HT1080 (cell line): ENCODE data around the gene CHST15. TPM values are rescaled to one million over a fixed set of nuclear protein-coding genes. Genes with fewer than 3 reads are reported as not detected.

Experiments
- DNase-seq: peaks from one replicate; pipeline ENCODE4 v3.0.0-alpha.2; 2015; ENCODE audit warnings: low read depth
- total RNA-seq: library from RNA; depleted of rRNA; stranded (reverse); fragments of >200 nt; shearing (Covaris generic); gene quantifications from 2 replicates; pipeline ENCODE4 v1.2.3, GENCODE V29; 2014

Gene CHST15
- total RNA-seq, 1 experiment from 2014 or later: 19.2 TPM

DNA sequence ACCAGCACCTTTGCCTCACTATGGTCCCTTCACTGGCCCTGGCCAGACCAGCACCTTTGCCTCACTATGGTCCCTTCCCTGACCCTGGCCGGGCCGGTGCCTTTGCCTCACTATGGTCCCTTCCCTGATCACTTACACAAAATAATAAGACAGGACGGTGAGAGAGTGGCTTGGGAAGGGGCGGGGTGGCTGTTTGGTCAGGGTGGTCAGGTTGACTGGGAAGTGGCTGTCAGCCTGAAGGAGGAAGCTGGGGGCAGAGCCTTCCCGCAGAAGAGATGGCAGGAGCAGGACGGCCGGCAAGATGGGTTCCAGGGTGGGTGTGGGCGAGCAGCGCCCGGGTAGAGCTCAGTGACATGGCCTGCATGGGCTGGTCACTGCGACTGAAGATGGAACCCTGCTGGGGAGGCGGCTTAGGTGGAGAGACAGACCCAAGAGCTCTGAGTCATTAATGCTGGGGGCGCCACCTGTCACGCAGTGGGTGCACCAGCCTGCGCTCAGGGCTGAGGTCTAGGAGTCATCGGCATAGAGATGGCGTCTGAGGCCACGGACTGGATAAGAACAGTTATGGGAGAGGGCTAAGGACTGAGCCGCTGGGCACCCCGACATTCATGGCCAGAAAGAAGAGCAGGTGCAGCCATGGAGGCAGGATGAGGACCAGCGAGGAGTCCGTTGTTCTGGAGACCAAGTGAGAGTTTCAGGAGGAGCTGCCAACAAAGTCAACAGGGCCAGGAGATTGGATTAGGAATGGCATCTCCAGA is 91.8 kb downstream of the CHST15 start:
- no peak for DNase-seq

- DNase-seq: peak; percentile 83
Observed at GRCh38 chr10:124000792-124001201, 92.6 kb downstream of the CHST15 start.

DNA sequence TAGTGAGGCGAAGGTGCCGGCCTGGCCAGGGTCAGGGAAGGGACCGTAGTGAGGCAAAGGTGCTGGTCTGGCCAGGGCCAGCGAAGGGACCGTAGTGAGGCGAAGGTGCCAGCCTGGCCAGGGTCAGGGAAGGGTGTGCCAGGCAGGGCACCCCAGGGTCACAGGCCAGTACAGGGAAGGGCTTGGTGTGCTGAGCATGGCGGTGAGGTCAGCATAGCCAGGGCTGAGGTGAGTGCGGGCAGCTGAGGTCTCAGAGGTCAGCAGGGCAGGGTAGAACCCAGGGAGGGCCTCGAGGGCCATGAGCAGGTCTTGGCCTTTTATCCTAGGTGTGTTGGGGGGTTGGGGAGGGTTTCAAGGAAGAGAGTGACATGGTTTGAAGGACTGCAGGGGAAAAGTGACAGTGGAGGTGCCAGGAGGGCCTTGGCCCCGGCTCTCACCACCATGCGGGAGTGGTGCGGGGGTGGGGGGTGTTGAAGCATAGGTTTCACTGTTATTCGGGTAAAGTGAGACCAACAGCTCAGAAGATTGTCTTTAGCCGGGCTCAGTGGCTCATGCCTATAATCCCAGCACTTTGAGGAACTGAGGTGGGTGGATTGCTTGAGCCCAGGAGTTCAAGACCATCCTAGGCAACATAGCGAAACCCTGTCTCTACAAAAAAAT is 93.3 kb downstream of the CHST15 start:
- DNase-seq: no peak

DNA sequence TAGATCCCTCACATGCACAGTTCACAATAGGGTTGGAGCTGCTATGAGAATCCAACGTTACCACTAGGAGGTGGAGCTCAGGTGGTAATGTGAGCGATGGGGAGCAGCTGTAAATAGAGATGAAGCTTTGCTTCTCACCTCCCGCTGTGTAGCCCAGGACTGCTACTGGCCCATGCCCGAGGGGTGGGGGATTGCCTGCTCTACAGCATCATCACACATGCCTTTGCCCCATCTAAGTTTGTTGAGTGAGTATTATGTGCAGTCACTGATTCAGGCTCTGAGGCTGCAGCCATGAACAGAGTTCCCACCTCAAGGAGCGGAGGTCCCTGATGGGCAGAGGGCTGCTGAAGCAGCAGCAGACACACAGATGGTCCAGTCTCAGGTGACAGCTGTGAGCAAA is 94.1 kb downstream of the CHST15 start:
- DNase-seq: no peak

GRCh38 chr10:123998197-123999141 is 94.9 kb downstream of the CHST15 start:
- no peak for DNase-seq

DNA sequence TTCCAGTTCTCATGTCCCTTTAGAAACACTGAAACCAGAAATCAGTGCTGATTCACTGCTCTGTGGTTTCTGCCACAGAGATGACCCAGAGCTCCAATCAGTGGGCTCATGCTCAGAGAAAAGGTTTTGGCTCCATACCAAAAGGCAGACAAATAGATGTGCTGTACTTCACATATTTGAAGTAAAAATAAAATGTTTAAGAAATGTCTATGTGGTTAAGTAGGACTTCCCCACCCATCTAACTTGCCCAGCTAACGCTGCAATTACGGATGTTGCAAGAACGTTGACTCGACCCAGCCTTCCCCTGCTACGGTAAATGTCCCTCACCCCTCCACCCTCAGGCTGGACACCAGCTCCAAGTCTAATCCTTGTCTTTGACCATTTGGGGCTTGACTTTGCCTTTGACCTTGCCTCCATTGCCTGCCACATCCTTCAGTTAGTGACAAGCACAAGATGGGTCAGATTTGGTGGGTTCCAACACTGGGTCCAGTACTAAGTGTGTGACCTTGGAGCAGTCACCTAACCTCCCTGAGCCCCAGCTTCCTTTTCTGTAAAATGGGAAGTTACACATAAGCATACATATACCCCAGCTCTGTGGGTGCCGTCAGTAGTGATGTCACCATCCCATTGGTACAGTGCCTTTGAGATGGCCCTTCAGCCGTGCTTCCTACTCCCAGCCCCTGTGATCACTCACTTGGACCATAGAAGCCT is 95.8 kb downstream of the CHST15 start:
- DNase-seq: peak; percentile 97

- DNase-seq: no peak
Observed at GRCh38 chr10:123997013-123997412, 96.4 kb downstream of the CHST15 start.

- no peak for DNase-seq
Observed at GRCh38 chr10:123996302-123996701, 97.1 kb downstream of the CHST15 start.

DNA sequence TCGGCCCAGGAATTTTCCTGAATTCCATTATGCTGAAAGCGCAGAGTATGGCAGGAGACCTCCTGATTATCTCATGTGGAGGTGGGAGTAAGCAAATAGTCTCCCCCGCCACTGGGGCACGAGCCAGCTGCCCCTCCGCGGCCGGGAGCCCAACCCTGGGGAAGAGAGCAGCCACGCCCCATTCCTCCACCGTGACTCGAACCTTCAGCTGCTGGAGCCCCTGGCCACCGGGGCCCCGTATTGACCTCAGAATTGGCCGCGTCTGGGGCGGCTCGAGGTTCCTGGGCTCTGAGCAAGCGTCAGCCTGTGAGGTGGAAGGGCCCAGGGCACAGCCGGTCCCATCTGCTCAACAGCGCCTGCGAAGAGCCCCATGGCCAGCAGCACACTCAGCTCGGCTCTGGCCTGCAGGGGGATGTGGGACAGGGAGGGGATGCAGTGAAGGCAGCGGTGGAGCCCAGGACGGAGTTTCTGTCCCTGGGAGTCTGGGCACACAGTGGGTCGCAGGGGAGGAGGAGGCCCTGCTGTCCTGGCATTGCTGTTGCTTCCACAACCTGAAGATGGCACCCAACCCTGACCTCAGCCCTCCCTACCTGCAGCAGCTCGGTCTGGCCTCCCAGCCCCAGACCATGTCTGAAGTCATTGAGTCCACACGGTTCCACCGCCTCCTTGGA is 97.8 kb downstream of the CHST15 start:
- peak; percentile 87 for DNase-seq

GRCh38 chr10:123995082-123995460 is 98.3 kb downstream of the CHST15 start:
- DNase-seq: no peak

GRCh38 chr10:123994417-123995081 is 98.8 kb downstream of the CHST15 start:
- DNase-seq: peak; percentile 85

GRCh38 chr10:123993534-123994416 is 99.6 kb downstream of the CHST15 start:
- no peak for DNase-seq

DNA sequence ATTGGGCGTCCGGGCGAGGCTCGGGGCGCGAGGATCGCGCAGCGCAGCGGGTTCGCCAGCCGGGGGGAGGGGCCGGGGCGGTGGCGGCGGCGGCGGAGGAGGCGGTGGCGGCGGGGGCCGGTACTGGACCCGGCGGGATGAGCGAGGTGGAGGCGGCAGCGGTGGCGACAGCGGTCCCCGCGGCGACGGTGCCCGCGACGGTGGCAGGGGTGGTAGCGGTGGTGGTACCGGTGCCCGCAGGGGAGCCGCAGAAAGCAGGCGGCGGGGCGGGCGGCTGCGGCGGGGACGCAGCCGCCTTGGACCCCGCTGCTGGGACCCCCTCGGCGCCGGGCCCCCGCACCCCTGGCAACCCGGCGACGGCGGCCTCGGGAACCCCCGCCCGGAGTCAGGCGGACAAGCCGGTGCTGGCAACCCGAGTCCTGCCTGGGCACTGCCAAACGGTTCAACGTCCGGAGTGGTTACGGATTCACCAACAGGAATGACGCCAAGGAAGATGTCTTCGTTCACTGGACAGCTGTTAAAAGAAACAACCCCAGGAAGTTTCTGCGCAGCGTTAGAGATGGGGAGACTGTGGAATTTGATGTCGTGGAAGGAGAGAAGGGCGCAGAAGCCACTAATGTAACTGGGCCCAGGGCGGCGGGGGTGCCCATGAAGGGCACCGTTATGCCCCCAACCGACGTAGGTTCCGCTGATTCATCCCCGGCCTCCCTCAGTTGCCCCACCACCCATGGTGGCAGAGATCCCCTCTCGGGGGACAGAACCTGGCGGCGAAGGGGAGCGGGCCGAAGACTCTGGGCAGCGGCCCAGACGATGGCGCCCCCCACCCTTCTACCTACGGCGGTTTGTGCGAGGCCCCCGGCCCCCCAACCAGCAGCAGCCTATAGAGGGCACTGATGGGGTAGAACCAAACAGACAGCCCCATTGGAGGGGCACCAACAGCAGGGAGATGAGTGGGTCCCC is 101.5 kb downstream of the CHST15 start:
- DNase-seq: no peak

DNA sequence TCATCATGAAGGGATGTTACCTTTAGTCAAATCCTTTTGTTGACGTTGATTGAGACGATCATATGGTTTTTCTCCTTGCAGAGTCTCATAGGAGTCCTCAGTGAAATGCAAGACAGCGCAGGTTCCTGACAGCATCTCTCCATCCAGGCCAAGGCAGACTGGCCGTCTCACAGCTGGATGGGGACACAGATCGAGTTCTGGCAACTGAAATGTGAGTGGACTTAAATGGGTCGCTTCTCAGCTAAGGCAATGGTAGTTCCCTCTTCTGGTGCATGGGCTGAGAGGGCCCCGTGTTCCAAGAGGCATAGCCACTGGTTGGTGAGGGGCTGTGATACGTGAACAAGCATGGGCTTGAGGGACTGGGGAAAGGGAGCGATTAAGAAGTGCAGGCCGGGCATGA is 102.5 kb downstream of the CHST15 start:
- DNase-seq: no peak

- no peak for DNase-seq
Observed at GRCh38 chr10:123988694-123989093, 104.7 kb downstream of the CHST15 start.

DNA sequence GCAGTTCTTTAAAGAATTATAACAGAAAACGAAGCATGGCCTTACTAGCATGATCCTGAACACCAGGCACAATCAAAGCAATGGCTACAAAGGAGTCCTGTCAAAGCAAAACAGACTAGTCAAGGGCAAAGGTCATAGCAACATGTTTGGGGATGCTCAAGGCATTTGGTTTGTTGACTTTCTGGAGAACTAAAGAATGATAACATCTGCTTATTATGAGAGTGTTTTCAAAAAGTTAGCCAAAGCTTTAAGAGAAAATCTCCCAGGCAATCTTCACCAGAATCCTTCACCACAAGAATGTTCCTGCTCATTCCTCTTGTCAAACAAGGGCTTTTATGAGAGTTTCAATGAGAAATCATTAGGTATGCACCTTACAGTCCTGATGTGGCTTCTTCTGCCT is 106.7 kb downstream of the CHST15 start:
- no peak for DNase-seq

DNA sequence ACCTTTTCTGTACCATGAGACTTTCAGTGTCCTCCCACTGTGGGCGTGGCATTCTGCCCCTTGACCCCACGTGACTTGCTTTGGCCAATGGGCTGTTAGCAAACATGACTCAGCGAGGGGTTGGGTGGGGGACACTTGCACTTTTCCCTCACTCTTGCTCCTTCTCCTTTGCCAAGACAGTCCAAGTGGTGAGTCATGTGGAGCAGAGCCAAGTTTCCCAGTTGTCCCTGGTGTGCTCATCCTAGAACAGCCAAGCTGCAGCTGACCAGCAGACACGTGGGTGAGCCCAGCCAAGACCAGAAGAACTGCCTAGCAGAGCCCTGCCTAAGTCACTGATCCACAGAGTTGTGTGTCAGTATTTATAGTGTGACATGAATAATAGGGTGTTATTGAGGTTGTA is 119.0 kb downstream of the CHST15 start:
- DNase-seq: peak; percentile 92
